ENCODE measurements around the gene CIRBP. TPM values are rescaled to one million over a fixed set of nuclear protein-coding genes. Genes with fewer than 3 reads are reported as not detected.
A peak's percentile ranks its signal among the peaks of the same experiment; 100 is the strongest.

CIRBP gene
- 99.5 and 247 TPM in 2 replicates for total RNA-seq

DNA sequence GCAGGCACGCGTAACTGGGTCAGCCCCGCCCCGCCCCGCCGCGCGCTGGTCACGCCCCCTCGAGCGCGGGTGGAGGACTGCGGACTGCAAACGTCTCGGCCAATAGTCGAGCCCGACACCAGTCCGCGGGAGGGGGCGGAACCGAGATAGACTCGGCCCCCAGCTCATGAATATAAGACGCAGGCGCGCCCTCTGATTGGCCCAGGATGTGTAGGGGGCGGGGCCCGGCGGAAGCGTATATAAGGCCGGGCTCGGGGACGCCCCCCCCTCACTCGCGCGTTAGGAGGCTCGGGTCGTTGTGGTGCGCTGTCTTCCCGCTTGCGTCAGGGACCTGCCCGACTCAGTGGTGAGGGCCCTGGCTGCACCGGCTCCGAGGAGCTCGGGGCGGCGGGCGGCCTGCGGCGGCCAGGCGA is at the start of gene CIRBP:
TSS of gene CIRBP (plus strand) at position 268 of the 413 bp plus-strand sequence. CDS start 1,602 bp downstream, outside the sequence.
- peak; percentile 95 for DNase-seq (ENCODE audit: low read depth, low spot score)

GRCh38 chr19:1219786-1220476 is 49.2 kb upstream of the CIRBP start:
- DNase-seq (ENCODE audit: low read depth, low spot score), result no peak

DNA sequence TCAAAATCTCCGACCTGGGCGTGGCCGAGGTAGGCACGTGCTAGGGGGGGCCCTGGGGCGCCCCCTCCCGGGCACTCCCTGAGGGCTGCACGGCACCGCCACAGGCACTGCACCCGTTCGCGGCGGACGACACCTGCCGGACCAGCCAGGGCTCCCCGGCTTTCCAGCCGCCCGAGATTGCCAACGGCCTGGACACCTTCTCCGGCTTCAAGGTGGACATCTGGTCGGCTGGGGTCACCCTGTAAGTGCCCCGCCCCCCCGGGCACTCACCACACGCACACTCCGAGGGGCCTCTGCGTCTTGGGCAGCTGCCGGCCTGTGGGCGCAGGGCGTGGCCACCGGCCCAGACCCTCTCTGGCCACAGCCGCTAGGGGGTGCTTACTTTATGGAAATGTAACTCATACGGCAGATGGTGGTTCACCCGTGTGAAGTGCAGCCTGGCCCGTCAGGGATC is 48.6 kb upstream of the CIRBP start:
- no peak for DNase-seq (ENCODE audit: low read depth, low spot score)

- no peak for DNase-seq (ENCODE audit: low read depth, low spot score)
Observed at GRCh38 chr19:1220976-1221903, 47.9 kb upstream of the CIRBP start.

DNA sequence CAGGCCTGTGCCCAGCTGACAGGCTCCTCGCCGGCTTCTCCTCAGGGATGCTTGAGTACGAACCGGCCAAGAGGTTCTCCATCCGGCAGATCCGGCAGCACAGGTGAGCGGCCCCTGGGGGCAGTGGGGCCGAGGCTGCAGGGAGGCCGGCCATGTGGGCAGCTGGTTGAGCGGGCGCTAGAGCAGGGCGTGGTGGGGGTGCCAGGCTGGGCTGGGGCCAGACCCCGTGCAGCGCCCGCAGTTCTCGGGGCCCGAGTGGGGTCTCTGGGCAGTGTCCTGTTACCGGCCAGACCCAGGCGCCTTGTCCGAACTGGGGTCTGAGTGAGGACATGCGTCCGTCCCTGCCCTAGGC is 47.3 kb upstream of the CIRBP start:
- no peak for DNase-seq (ENCODE audit: low read depth, low spot score)

DNA sequence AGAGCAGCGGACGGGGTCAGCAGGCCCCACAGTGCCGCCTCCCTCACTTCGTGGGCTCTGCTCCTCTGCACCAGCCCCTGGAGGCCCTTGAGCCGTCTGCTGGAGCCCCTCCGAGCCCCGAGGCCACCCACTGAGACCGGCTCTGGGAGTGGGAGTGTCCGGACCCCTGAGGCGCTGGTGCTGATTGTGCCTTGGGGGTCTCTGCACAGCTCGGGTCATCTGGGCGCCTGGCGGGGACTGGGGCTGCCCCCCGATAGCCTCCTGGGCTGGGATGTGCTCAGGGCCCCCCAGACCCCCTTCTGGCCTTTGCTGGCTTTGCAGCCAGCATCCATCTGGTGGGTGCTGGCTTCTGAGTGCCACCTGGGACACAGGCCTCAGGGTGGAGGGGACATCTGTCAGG is 46.7 kb upstream of the CIRBP start:
- no peak for DNase-seq (ENCODE audit: low read depth, low spot score)

- DNase-seq (ENCODE audit: low read depth, low spot score), result no peak
Observed at GRCh38 chr19:1223018-1223855, 45.9 kb upstream of the CIRBP start.

DNA sequence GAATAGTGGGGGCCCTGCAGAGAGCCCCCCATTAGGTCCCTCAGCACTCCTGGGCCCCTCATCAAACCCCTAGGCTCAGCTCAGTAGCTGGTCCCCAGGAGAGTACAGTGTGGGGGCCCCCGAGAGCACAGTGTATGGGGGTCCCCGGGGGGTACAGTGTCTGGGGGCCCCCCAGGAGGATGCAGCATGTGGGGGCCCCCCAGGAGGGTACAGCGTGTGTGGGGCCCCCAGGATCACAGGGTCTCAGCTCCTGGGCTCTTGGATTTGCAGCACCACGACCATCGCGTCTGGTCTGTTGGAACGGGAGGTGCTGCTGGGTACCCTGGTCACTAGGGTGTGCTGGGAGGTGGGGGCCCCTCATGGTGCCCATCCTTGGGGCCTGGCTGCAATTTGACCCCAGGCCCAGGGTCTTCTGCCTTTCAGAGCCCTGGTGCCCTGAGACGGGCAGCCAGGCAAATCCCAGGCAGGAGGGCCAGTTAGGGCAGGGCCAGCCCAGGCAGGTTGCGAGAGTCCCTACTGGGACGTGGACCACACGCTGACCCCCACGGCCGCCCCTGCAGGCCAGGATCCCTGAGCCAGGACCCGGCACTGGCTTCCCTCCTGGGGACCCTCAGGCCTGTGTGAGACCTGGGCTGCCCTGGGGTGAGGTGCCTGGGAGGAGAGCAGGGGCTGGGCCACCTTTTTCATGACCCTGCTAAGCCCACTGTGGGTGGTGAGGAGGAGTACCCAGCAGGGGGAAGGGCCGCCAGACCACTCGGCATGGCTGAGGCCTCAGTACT is 44.9 kb upstream of the CIRBP start:
- DNase-seq (ENCODE audit: low read depth, low spot score), result no peak

GRCh38 chr19:1224847-1225246 is 44.3 kb upstream of the CIRBP start:
- no peak for DNase-seq (ENCODE audit: low read depth, low spot score)

- no peak for DNase-seq (ENCODE audit: low read depth, low spot score)
Observed at GRCh38 chr19:1225440-1226226, 43.5 kb upstream of the CIRBP start.

DNA sequence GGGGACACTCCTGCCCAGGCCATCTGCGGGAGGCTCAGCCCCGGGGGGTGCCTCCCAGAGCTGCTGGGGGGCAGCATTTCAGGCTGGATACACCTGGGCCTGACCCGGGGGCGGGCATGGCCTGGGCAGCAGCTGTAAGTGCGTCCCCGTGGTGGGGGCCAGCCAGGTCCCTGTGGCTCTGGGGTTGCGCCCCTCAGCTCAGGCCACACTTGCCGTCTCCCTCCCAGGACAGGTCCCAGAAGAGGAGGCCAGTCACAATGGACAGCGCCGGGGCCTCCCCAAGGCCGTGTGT is 43.0 kb upstream of the CIRBP start:
- DNase-seq (ENCODE audit: low read depth, low spot score), result no peak

- DNase-seq (ENCODE audit: low read depth, low spot score), result no peak
Observed at GRCh38 chr19:1226522-1227303, 42.4 kb upstream of the CIRBP start.

DNA sequence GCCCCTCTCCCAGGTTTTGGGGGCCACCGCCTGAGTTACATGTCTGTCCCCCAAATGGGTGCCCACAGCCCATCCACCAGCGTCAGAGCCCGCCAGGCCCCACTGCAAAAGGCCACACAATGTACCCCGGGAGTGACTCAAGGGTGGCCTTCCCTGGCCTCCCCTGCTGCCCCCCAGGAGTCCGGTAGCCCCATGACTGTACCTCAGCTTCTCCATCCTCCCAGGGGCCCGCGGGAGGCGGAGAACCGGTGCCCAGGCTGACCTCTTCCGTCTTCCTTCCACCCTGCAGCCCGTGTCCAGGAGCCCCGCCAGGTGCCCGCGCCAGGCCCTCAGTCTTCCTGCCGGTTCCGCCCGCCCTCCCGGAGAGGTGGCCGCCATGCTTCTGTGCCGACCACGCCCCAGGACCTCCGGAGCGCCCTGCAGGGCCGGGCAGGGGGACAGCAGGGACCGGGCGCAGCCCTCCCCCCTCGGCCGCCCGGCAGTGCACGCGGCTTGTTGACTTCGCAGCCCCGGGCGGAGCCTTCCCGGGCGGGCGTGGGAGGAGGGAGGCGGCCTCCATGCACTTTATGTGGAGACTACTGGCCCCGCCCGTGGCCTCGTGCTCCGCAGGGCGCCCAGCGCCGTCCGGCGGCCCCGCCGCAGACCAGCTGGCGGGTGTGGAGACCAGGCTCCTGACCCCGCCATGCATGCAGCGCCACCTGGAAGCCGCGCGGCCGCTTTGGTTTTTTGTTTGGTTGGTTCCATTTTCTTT is 41.7 kb upstream of the CIRBP start:
- DNase-seq (ENCODE audit: low read depth, low spot score), result no peak

GRCh38 chr19:1228161-1228957 is 40.8 kb upstream of the CIRBP start:
- no peak for DNase-seq (ENCODE audit: low read depth, low spot score)

DNA sequence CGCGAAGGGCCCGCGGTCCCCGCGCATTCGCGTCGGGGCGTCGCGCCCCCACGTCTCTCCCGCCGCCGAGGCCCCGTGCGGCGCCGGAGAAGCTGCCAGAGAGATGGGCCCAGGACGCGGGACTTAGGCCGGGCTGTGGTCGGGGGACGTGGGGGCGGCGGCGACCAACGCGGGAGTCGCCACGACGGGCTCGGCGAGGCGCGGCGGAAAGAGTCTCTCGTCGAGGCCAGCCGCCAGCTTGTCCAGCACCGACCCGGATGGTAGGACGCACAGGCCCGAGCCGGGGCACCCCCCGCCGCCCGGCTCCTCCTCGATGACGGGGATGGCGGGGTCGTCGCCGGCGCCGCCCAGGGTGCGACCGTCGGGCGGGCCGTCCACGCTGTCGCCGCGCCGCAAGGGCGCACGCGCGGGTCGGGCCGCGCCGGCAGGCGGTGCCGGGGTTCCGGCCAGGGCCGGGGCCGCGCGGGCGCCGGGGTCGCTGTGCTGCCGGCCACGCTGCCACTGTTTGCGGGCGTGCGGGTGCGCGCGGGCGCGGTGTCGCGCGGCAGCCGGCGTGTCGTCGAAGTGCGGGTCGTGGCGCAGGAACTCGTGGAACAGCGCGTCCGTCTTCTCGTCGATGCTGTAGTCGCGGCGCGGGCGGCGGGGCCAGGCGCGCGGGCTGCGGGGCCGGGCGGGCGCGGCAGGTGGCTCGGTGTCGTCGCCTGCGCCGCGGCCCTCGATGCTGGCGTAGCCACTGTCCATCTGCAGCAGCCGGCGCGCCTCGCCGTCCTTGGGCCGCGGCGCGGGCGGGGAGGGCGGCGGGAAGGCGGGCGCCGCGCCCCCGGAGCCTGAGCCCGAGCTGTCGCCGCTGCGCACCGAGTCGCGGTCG is 39.8 kb upstream of the CIRBP start:
- no peak for DNase-seq (ENCODE audit: low read depth, low spot score)

- no peak for DNase-seq (ENCODE audit: low read depth, low spot score)
Observed at GRCh38 chr19:1229924-1230782, 39.0 kb upstream of the CIRBP start.

Measured in pulmonary artery endothelial cell (primary cell).